Fibroblast of lung (primary cell): ENCODE data around the gene IL25. TPM values are rescaled to one million over a fixed set of nuclear protein-coding genes. Genes with fewer than 3 reads are reported as not detected.

Source experiments
- DNase-seq, 2 donors: peaks; one replicate each; pipeline versions ENCODE4 v3.0.0 to v3.0.0-alpha.2; 2010; ENCODE audit warnings: low read depth in 2 of 2
- H2AFZ ChIP-seq: 2 replicates; pipeline ENCODE4 v1.5.1; 2012; ENCODE audit warnings: low read length, control low read depth, inconsistent platforms
- H3K27ac ChIP-seq: 2 replicates; pipeline ENCODE4 v1.5.1; 2011; ENCODE audit warnings: low read length, control low read depth; ENCODE audit not compliant: insufficient read depth
- H3K27me3 ChIP-seq: 2 replicates; pipeline ENCODE4 v1.5.1; 2011; ENCODE audit warnings: mild to moderate bottlenecking, low read length; ENCODE audit not compliant: control insufficient read depth, insufficient read depth
- H3K36me3 ChIP-seq: 2 replicates; pipeline ENCODE4 v1.5.1; 2011; ENCODE audit warnings: low read length; ENCODE audit not compliant: control insufficient read depth, insufficient read depth
- H3K4me1 ChIP-seq: 2 replicates; pipeline ENCODE4 v1.5.1; 2011; ENCODE audit warnings: low read length; ENCODE audit not compliant: control insufficient read depth, insufficient read depth; ENCODE audit errors: extremely low read depth
- H3K4me2 ChIP-seq: 2 replicates; pipeline ENCODE4 v1.5.1; 2011; ENCODE audit warnings: low read length, control low read depth; ENCODE audit not compliant: insufficient read depth; ENCODE audit errors: extremely low read depth
- H3K4me3 ChIP-seq, 4 experiments: fragments of 200-600 bp in 1 of 4; sonication (generic) in 1 of 4; replicated peaks in 1 of 4; 2 replicates each; pipeline ENCODE4 v1.5.1; 2011 to 2016; ENCODE audit warnings: low read length in 4 of 4, low read depth in 3 of 4, mild to moderate bottlenecking in 3 of 4, control low read depth in 2 of 4, inconsistent platforms in 1 of 4, mixed read lengths in 1 of 4; ENCODE audit not compliant: insufficient read depth in 1 of 4; ENCODE audit errors: control extremely low read depth in 1 of 4
- H3K79me2 ChIP-seq: 2 replicates; pipeline ENCODE4 v1.5.1; 2012; ENCODE audit warnings: mild to moderate bottlenecking, low read length, inconsistent platforms; ENCODE audit not compliant: control insufficient read depth, insufficient read depth
- H3K9ac ChIP-seq: 2 replicates; pipeline ENCODE4 v1.5.1; 2011; ENCODE audit warnings: mild to moderate bottlenecking, low read length, control low read depth; ENCODE audit not compliant: insufficient read depth
- H3K9me3 ChIP-seq: 2 replicates; pipeline ENCODE4 v1.5.1; 2012; ENCODE audit warnings: low read depth, low read length; ENCODE audit not compliant: control insufficient read depth, insufficient read depth
- H4K20me1 ChIP-seq: 2 replicates; pipeline ENCODE4 v1.5.1; 2011; ENCODE audit warnings: low read length; ENCODE audit not compliant: control insufficient read depth, insufficient read depth; ENCODE audit errors: extremely low read depth
- EZH2 ChIP-seq: IDR thresholded peaks from 2 replicates; pipeline ENCODE4 v1.5.1; 2012; ENCODE audit warnings: low read length, control low read depth, mild to moderate bottlenecking; ENCODE audit errors: missing control alignments
- polyA plus RNA-seq, 2 donors: library from polyadenylated mRNA; depleted of rRNA in 1 of 2; stranded (reverse) in 1 of 2; unstranded in 1 of 2; fragments of >200 nt; gene quantifications; 2 replicates each; pipeline ENCODE4 v1.2.1, GENCODE V29; 2011 to 2012; ENCODE audit warnings: missing spikeins in 1 of 2
- total RNA-seq: library from RNA; depleted of rRNA; stranded (reverse); fragments of >200 nt; gene quantifications from 2 replicates; pipeline ENCODE4 v1.2.1, GENCODE V29; 2014
- TF ChIP-seq, protein P1 (sequence below), 2 donors: IDR thresholded peaks in 1 of 2; conservative IDR thresholded peaks in 1 of 2; 1 replicate in 1 of 2; 2 replicates in 1 of 2; pipeline ENCODE4 v1.5.1; 2011 to 2012; ENCODE audit warnings: low read length in 2 of 2, control low read depth in 1 of 2, inconsistent platforms in 1 of 2, low read depth in 1 of 2, mild to moderate bottlenecking in 1 of 2

The IL25 gene
- total and polyA plus RNA-seq, 2 donors (not counting 1 experiment from before 2014, with no cell fraction given), result not detected

GRCh38 chr14:23405516-23406025 is 33.0 kb downstream of the IL25 start:
- Histone ChIP-seq H3K36me3 (no peaks in the 10 kb centered on the region), H3K9ac (no peak overlapping the region), H3K27me3 (no peaks in the 10 kb centered on the region), H2AFZ (no peak overlapping the region), H3K4me1 (no peaks in the 10 kb centered on the region), H3K4me2 (no peak overlapping the region), H4K20me1 (no peaks in the 10 kb centered on the region), H3K27ac (no peak overlapping the region), H3K79me2 (no peaks in the 10 kb centered on the region), H3K4me3 (no peak overlapping the region), H3K9me3 (no peaks in the 10 kb centered on the region)
- no peak for DNase-seq
- no peak for TF ChIP-seq EZH2
- TF ChIP-seq, protein P1, sequence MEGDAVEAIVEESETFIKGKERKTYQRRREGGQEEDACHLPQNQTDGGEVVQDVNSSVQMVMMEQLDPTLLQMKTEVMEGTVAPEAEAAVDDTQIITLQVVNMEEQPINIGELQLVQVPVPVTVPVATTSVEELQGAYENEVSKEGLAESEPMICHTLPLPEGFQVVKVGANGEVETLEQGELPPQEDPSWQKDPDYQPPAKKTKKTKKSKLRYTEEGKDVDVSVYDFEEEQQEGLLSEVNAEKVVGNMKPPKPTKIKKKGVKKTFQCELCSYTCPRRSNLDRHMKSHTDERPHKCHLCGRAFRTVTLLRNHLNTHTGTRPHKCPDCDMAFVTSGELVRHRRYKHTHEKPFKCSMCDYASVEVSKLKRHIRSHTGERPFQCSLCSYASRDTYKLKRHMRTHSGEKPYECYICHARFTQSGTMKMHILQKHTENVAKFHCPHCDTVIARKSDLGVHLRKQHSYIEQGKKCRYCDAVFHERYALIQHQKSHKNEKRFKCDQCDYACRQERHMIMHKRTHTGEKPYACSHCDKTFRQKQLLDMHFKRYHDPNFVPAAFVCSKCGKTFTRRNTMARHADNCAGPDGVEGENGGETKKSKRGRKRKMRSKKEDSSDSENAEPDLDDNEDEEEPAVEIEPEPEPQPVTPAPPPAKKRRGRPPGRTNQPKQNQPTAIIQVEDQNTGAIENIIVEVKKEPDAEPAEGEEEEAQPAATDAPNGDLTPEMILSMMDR (conservative IDR thresholded peaks at IDR 0.05 in 1 of 2, IDR thresholded peaks at IDR 0.05 in 1 of 2; ENCODE audit: low read depth in 1 of 2, low read length in 2 of 2), result no peak

GRCh38 chr14:23406244-23406643 is 33.6 kb downstream of the IL25 start:
- Histone ChIP-seq H3K27ac (no peak overlapping the region), H3K4me3 (no peak overlapping the region), H3K27me3 (no peaks in the 10 kb centered on the region), H3K9ac (no peak overlapping the region), H3K4me2 (no peak overlapping the region), H3K79me2 (no peaks in the 10 kb centered on the region), H3K9me3 (no peaks in the 10 kb centered on the region), H3K4me1 (no peaks in the 10 kb centered on the region), H4K20me1 (no peaks in the 10 kb centered on the region), H3K36me3 (no peaks in the 10 kb centered on the region), H2AFZ (no peak overlapping the region)
- DNase-seq, result no peak
- no peak for TF ChIP-seq EZH2
- TF ChIP-seq, protein P1 (conservative IDR thresholded peaks at IDR 0.05 in 1 of 2, IDR thresholded peaks at IDR 0.05 in 1 of 2; ENCODE audit: low read depth in 1 of 2, low read length in 2 of 2), result no peak

GRCh38 chr14:23406725-23407355 is 34.2 kb downstream of the IL25 start:
- Histone ChIP-seq H3K9ac (no peak overlapping the region), H3K27ac (no peak overlapping the region), H3K4me3 (no peak overlapping the region), H3K36me3 (no peaks in the 10 kb centered on the region), H2AFZ (no peak overlapping the region), H3K4me1 (no peaks in the 10 kb centered on the region), H3K27me3 (peaks cover 2% of the 10 kb centered on the region), H3K4me2 (no peak overlapping the region), H3K9me3 (no peaks in the 10 kb centered on the region), H3K79me2 (no peaks in the 10 kb centered on the region), H4K20me1 (no peaks in the 10 kb centered on the region)
- DNase-seq, result no peak
- TF ChIP-seq EZH2, result no peak
- TF ChIP-seq, protein P1 (conservative IDR thresholded peaks at IDR 0.05 in 1 of 2, IDR thresholded peaks at IDR 0.05 in 1 of 2; ENCODE audit: low read depth in 1 of 2, low read length in 2 of 2), result no peak
